H9 (cell line): ENCODE measurements around the gene STX3. TPM values are rescaled to one million over a fixed set of nuclear protein-coding genes. Genes with fewer than 3 reads are reported as not detected.

Source experiments
- DNase-seq: peaks from one replicate; pipeline ENCODE4 v3.0.0-alpha.2; 2017
- H2AFZ ChIP-seq: one replicate; pipeline ENCODE4 v1.6.1; 2013; ENCODE audit warnings: mild to moderate bottlenecking, low read length, control low read depth, moderate library complexity
- H2AK5ac ChIP-seq: 2 replicates; pipeline ENCODE4 v1.6.1; 2013; ENCODE audit warnings: low read length, control low read depth, mixed read lengths; ENCODE audit not compliant: insufficient read length
- H2BK120ac ChIP-seq: one replicate; pipeline ENCODE4 v1.6.1; 2013; ENCODE audit warnings: low read depth, mild to moderate bottlenecking, low read length, control low read depth, inconsistent platforms; ENCODE audit not compliant: poor library complexity, severe bottlenecking
- H2BK12ac ChIP-seq: 2 replicates; pipeline ENCODE4 v1.6.1; 2013; ENCODE audit warnings: low read length, control low read depth, mixed read lengths, low read depth; ENCODE audit not compliant: insufficient read length
- H2BK15ac ChIP-seq: 2 replicates; pipeline ENCODE4 v1.6.1; 2013; ENCODE audit warnings: low read depth, low read length, control low read depth
- H2BK20ac ChIP-seq: one replicate; pipeline ENCODE4 v1.6.1; 2013; ENCODE audit warnings: low read depth, mild to moderate bottlenecking, low read length, control low read depth, inconsistent platforms; ENCODE audit not compliant: poor library complexity, severe bottlenecking
- H2BK5ac ChIP-seq: 2 replicates; pipeline ENCODE4 v1.6.1; 2013; ENCODE audit warnings: low read length, control low read depth, mixed read lengths; ENCODE audit not compliant: insufficient read length
- H3K14ac ChIP-seq: 2 replicates; pipeline ENCODE4 v1.6.1; 2013; ENCODE audit warnings: low read length, control low read depth; ENCODE audit not compliant: insufficient read depth
- H3K18ac ChIP-seq: 2 replicates; pipeline ENCODE4 v1.6.1; 2013; ENCODE audit warnings: low read depth, mild to moderate bottlenecking, mixed read lengths, low read length, control low read depth; ENCODE audit not compliant: insufficient read length
- H3K23ac ChIP-seq: 2 replicates; pipeline ENCODE4 v1.6.1; 2013; ENCODE audit warnings: low read length, control low read depth, mixed read lengths, low read depth; ENCODE audit not compliant: insufficient read length
- H3K23me2 ChIP-seq: 2 replicates; pipeline ENCODE4 v1.6.1; 2013; ENCODE audit warnings: low read depth, mild to moderate bottlenecking, mixed read lengths, low read length, control low read depth; ENCODE audit not compliant: insufficient read length, poor library complexity, severe bottlenecking
- H3K27ac ChIP-seq: 2 replicates; pipeline ENCODE4 v1.5.1; 2013; ENCODE audit warnings: low read length, control low read depth, mixed read lengths, low read depth; ENCODE audit not compliant: insufficient read length
- H3K27me3 ChIP-seq: 2 replicates; pipeline ENCODE4 v1.6.1; 2013; ENCODE audit warnings: low read length, control low read depth, inconsistent platforms; ENCODE audit not compliant: insufficient read depth
- H3K4ac ChIP-seq: 2 replicates; pipeline ENCODE4 v1.6.1; 2013; ENCODE audit warnings: low read depth, mild to moderate bottlenecking, control low read depth, inconsistent platforms, low read length, moderate library complexity
- H3K4me1 ChIP-seq: 2 replicates; pipeline ENCODE4 v1.6.1; 2013; ENCODE audit warnings: low read length, control low read depth, inconsistent platforms; ENCODE audit not compliant: insufficient read depth
- H3K4me2 ChIP-seq: 2 replicates; pipeline ENCODE4 v1.6.1; 2013; ENCODE audit warnings: low read length, control low read depth, mixed read lengths; ENCODE audit not compliant: insufficient read length, insufficient read depth
- H3K56ac ChIP-seq: 2 replicates; pipeline ENCODE4 v1.6.1; 2013; ENCODE audit warnings: low read depth, mild to moderate bottlenecking, mixed read lengths, low read length, control low read depth; ENCODE audit not compliant: insufficient read length
- H3K79me1 ChIP-seq: 2 replicates; pipeline ENCODE4 v1.6.1; 2013; ENCODE audit warnings: low read depth, mild to moderate bottlenecking, moderate library complexity, low read length, control low read depth, inconsistent platforms; ENCODE audit not compliant: insufficient read depth, poor library complexity, severe bottlenecking
- H3K79me2 ChIP-seq: 2 replicates; pipeline ENCODE4 v1.6.1; 2013; ENCODE audit warnings: low read length, control low read depth, inconsistent platforms; ENCODE audit not compliant: insufficient read depth
- H3K9ac ChIP-seq: 2 replicates; pipeline ENCODE4 v1.6.1; 2013; ENCODE audit warnings: low read length, control low read depth, mixed read lengths; ENCODE audit not compliant: insufficient read length; ENCODE audit errors: extremely low read depth
- H3K9me3 ChIP-seq: one replicate; pipeline ENCODE4 v1.6.1; 2013; ENCODE audit warnings: low read depth, low read length, inconsistent platforms; ENCODE audit not compliant: control insufficient read depth
- H3T11ph ChIP-seq: one replicate; pipeline ENCODE4 v1.6.1; 2013; ENCODE audit warnings: mild to moderate bottlenecking, low read length, control low read depth, inconsistent platforms
- H4K20me1 ChIP-seq: one replicate; pipeline ENCODE4 v1.6.1; 2013; ENCODE audit not compliant: control insufficient read depth, insufficient read length, insufficient read depth
- H4K5ac ChIP-seq: 2 replicates; pipeline ENCODE4 v1.6.1; 2013; ENCODE audit warnings: low read depth, mild to moderate bottlenecking, mixed read lengths, low read length, control low read depth; ENCODE audit not compliant: insufficient read length
- H4K8ac ChIP-seq: replicated peaks from 2 replicates; pipeline ENCODE4 v1.6.1; 2013; ENCODE audit warnings: low read length, control low read depth, mixed read lengths, low read depth; ENCODE audit not compliant: insufficient read length
- H4K91ac ChIP-seq: 2 replicates; pipeline ENCODE4 v1.6.1; 2013; ENCODE audit warnings: low read depth, mild to moderate bottlenecking, moderate library complexity, mixed read lengths, low read length, control low read depth; ENCODE audit not compliant: insufficient read length
- H3K27ac Mint-ChIP-seq, 3 experiments: 2 replicates in 2 of 3; 3 replicates in 1 of 3; pipeline ENCODE4 v1.8.0; 2020 to 2021; ENCODE audit warnings: mixed read lengths in 3 of 3, mild to moderate bottlenecking in 1 of 3, moderate library complexity in 1 of 3
- H3K27me3 Mint-ChIP-seq: 2 replicates; pipeline ENCODE4 v1.8.0; 2021; ENCODE audit warnings: low read depth, mild to moderate bottlenecking, moderate library complexity, mixed read lengths
- H3K36me3 Mint-ChIP-seq, 3 experiments: 2 replicates in 2 of 3; 3 replicates in 1 of 3; pipeline ENCODE4 v1.8.0; 2020 to 2021; ENCODE audit warnings: low read depth in 3 of 3, mixed read lengths in 3 of 3; ENCODE audit not compliant: insufficient read depth in 1 of 3
- H3K4me1 Mint-ChIP-seq, 2 experiments: 2 replicates each; pipeline ENCODE4 v1.8.0; 2020; ENCODE audit warnings: mixed read lengths in 2 of 2
- H3K4me3 Mint-ChIP-seq, 2 experiments: 2 replicates in 1 of 2; 3 replicates in 1 of 2; pipeline ENCODE4 v1.8.0; 2020 to 2021; ENCODE audit warnings: mild to moderate bottlenecking in 2 of 2, mixed read lengths in 2 of 2, moderate library complexity in 1 of 2
- H3K9me3 Mint-ChIP-seq, 2 experiments: 2 replicates in 1 of 2; 3 replicates in 1 of 2; pipeline ENCODE4 v1.8.0; 2020; ENCODE audit warnings: mild to moderate bottlenecking in 2 of 2, mixed read lengths in 2 of 2, moderate library complexity in 1 of 2
- WGBS: extraction: QIAGEN DNeasy Blood & Tissue Kit; methylation state at CpG from one replicate; pipeline ENCODE4 v1.1.7; 2013; ENCODE audit warnings: missing lambda C conversion rate, low lambda C conversion rate, mixed read lengths; ENCODE audit not compliant: insufficient read length; ENCODE audit errors: extremely low coverage; 5-methylcytosine and 5-hydroxymethylcytosine counted together
- total RNA-seq: library from RNA; stranded (reverse); gene quantifications from 2 replicates; pipeline ENCODE4 v1.2.1, GENCODE V29; 2021
- TF ChIP-seq, protein P1 (sequence below): fragments of 200-600 bp; sonication (generic); conservative IDR thresholded peaks from 3 replicates; pipeline ENCODE4 v1.8.0; 2021; ENCODE audit warnings: antibody characterized with exemption, mild to moderate bottlenecking

The STX3 gene
- total RNA-seq, 1 experiment from 2014 or later, result 41.0 TPM

DNA sequence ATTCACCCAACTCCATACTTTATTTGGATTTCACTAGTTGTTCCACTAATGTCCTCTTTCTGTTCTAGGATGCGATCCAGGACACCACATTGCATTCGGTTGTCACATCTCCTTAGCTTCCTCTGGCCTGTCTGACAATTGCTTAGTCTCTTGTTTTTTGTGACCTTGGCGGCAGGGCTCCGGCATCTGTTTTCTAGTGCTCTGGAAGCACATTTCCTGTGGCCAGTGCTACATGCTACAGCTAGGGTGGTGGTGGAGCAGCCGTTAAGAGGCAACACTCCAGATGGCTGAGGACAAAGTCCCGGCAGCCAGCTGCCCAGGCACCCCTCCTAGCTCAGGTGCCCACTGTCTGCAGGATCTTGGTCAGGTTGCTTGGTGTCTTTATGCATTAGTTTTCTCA is 6.8 kb downstream of the STX3 start:
- no peak overlapping the region for H2BK12ac ChIP-seq
- H2BK120ac ChIP-seq, result no peak overlapping the region
- TF ChIP-seq, protein P1, sequence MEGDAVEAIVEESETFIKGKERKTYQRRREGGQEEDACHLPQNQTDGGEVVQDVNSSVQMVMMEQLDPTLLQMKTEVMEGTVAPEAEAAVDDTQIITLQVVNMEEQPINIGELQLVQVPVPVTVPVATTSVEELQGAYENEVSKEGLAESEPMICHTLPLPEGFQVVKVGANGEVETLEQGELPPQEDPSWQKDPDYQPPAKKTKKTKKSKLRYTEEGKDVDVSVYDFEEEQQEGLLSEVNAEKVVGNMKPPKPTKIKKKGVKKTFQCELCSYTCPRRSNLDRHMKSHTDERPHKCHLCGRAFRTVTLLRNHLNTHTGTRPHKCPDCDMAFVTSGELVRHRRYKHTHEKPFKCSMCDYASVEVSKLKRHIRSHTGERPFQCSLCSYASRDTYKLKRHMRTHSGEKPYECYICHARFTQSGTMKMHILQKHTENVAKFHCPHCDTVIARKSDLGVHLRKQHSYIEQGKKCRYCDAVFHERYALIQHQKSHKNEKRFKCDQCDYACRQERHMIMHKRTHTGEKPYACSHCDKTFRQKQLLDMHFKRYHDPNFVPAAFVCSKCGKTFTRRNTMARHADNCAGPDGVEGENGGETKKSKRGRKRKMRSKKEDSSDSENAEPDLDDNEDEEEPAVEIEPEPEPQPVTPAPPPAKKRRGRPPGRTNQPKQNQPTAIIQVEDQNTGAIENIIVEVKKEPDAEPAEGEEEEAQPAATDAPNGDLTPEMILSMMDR, result no peak
- H2BK5ac ChIP-seq, result no peak overlapping the region
- H3K4me1 ChIP-seq, result no peaks in the 10 kb centered on the region
- no peak overlapping the region for H3K56ac ChIP-seq
- no peaks in the 10 kb centered on the region for H3K9me3 ChIP-seq
- H2BK20ac ChIP-seq, result no peak overlapping the region
- H3K23ac ChIP-seq, result no peak overlapping the region
- no peak overlapping the region for H2AFZ ChIP-seq
- no peak overlapping the region for H3K27ac ChIP-seq
- Mint-ChIP-seq H3K36me3 (peaks cover 5 to 11% (median 7%) of the 10 kb centered on the region in 3 experiments; a peak in 6 of 7 replicates), H3K4me3 (no peak overlapping the region), H3K4me1 (peaks cover 19 to 27% of the 10 kb centered on the region in 2 experiments), H3K27ac (no peak overlapping the region), H3K9me3 (no peaks in the 10 kb centered on the region), H3K27me3 (peaks cover 4% of the 10 kb centered on the region)
- H4K8ac ChIP-seq, result no peak overlapping the region
- no peaks in the 10 kb centered on the region for H4K20me1 ChIP-seq
- H3K4me2 ChIP-seq, result no peak overlapping the region
- H3K4ac ChIP-seq, result no peak overlapping the region
- peaks cover 14% of the 10 kb centered on the region for H3K79me1 ChIP-seq
- H3K27me3 ChIP-seq, result no peaks in the 10 kb centered on the region
- H2AK5ac ChIP-seq, result no peak overlapping the region
- no CpG with 5 or more reads among the region's 6 CpGs for WGBS
- H3K23me2 ChIP-seq, result no peaks in the 10 kb centered on the region
- H4K91ac ChIP-seq, result no peak overlapping the region
- H2BK15ac ChIP-seq, result no peak overlapping the region
- H3K9ac ChIP-seq, result no peak overlapping the region
- no peak for DNase-seq
- H3K14ac ChIP-seq, result no peak overlapping the region
- no peak overlapping the region for H3T11ph ChIP-seq
- H4K5ac ChIP-seq, result no peak overlapping the region
- H3K18ac ChIP-seq, result no peak overlapping the region
- H3K79me2 ChIP-seq, result peaks cover 31% of the 10 kb centered on the region; the same call in 1 of the 2 replicates
